CD14-positive monocyte (primary cell): ENCODE data around the gene PDE9A. TPM values are rescaled to one million over a fixed set of nuclear protein-coding genes. Genes with fewer than 3 reads are reported as not detected.

ENCODE experiments used
- DNase-seq, 3 donors: peaks; one replicate each; pipeline ENCODE4 v3.0.0-alpha.2; 2011 to 2022
- H2AFZ ChIP-seq: 2 replicates; pipeline ENCODE4 v1.6.0; 2012; ENCODE audit warnings: mild to moderate bottlenecking, low read depth, low read length, inconsistent platforms; ENCODE audit not compliant: insufficient read depth, poor library complexity, severe bottlenecking
- H3K27ac ChIP-seq, 2 donors: 1 replicate in 1 of 2; 2 replicates in 1 of 2; pipeline ENCODE4 v1.5.1; 2012 to 2013; ENCODE audit warnings: low read length in 2 of 2, control low read depth in 1 of 2, inconsistent platforms in 1 of 2, low read depth in 1 of 2, mild to moderate bottlenecking in 1 of 2
- H3K27me3 ChIP-seq, 2 donors: one replicate each; pipeline versions ENCODE4 v1.6.0 to v1.6.1; 2011 to 2013; ENCODE audit warnings: low read length in 2 of 2; ENCODE audit not compliant: control insufficient read depth in 2 of 2, insufficient read depth in 2 of 2
- H3K36me3 ChIP-seq, 2 donors: replicated peaks in 1 of 2; 1 replicate in 1 of 2; 2 replicates in 1 of 2; pipeline versions ENCODE4 v1.5.1 to v1.6.1; 2012 to 2013; ENCODE audit warnings: low read length in 2 of 2, control low read depth in 1 of 2, inconsistent platforms in 1 of 2, mild to moderate bottlenecking in 1 of 2; ENCODE audit not compliant: insufficient read depth in 2 of 2, control insufficient read depth in 1 of 2
- H3K4me1 ChIP-seq, 2 donors: 1 replicate in 1 of 2; 2 replicates in 1 of 2; pipeline versions ENCODE4 v1.5.1 to v1.6.1; 2012 to 2013; ENCODE audit warnings: low read length in 2 of 2, control low read depth in 1 of 2, inconsistent platforms in 1 of 2, mild to moderate bottlenecking in 1 of 2, moderate library complexity in 1 of 2; ENCODE audit not compliant: insufficient read depth in 2 of 2, control insufficient read depth in 1 of 2
- H3K4me2 ChIP-seq: replicated peaks from 2 replicates; pipeline ENCODE3; 2012; ENCODE audit warnings: low read length, moderate library complexity, mild to moderate bottlenecking; ENCODE audit not compliant: poor library complexity, severe bottlenecking; ENCODE audit errors: extremely low read depth
- H3K4me3 ChIP-seq, 3 experiments: fragments of 200-600 bp in 1 of 3; sonication (generic) in 1 of 3; replicated peaks in 1 of 3; 1 replicate in 2 of 3; 2 replicates in 1 of 3; pipeline ENCODE4 v1.5.1; 2011 to 2013; ENCODE audit warnings: low read length in 3 of 3, mild to moderate bottlenecking in 3 of 3, control low read depth in 2 of 3, low read depth in 2 of 3, inconsistent platforms in 1 of 3, moderate library complexity in 1 of 3
- H3K79me2 ChIP-seq: 2 replicates; pipeline ENCODE4 v1.6.0; 2012; ENCODE audit warnings: mild to moderate bottlenecking, control low read depth, inconsistent platforms, low read length, moderate library complexity; ENCODE audit not compliant: insufficient read depth
- H3K9ac ChIP-seq: 2 replicates; pipeline ENCODE4 v1.6.0; 2017; ENCODE audit warnings: low read length, mild to moderate bottlenecking; ENCODE audit not compliant: insufficient read depth, poor library complexity, severe bottlenecking
- H3K9me3 ChIP-seq, 2 donors: replicated peaks in 1 of 2; 1 replicate in 1 of 2; 2 replicates in 1 of 2; pipeline versions ENCODE4 v1.5.1 to v1.6.1; 2012 to 2013; ENCODE audit warnings: low read length in 2 of 2, control low read depth in 1 of 2; ENCODE audit not compliant: control insufficient read depth in 1 of 2, insufficient read depth in 1 of 2
- H4K20me1 ChIP-seq: 2 replicates; pipeline ENCODE4 v1.6.0; 2012; ENCODE audit warnings: mild to moderate bottlenecking, low read length, control low read depth, moderate library complexity; ENCODE audit not compliant: insufficient read depth
- H3K27ac Mint-ChIP-seq, 7 donors: one replicate each; pipeline ENCODE4 v1.8.0; 2020; ENCODE audit warnings: mild to moderate bottlenecking in 7 of 7, mixed read lengths in 7 of 7, moderate library complexity in 6 of 7, inconsistent platforms in 2 of 7
- H3K27me3 Mint-ChIP-seq, 3 donors: one replicate each; pipeline ENCODE4 v1.8.0; 2021 to 2022; ENCODE audit warnings: low read depth in 3 of 3, mild to moderate bottlenecking in 3 of 3, mixed read lengths in 3 of 3, moderate library complexity in 3 of 3, inconsistent platforms in 1 of 3
- H3K36me3 Mint-ChIP-seq, 2 donors: one replicate each; pipeline ENCODE4 v1.8.0; 2020; ENCODE audit warnings: mixed read lengths in 2 of 2, inconsistent platforms in 1 of 2, mild to moderate bottlenecking in 1 of 2
- H3K4me1 Mint-ChIP-seq: one replicate; pipeline ENCODE4 v1.8.0; 2020; ENCODE audit warnings: mild to moderate bottlenecking, mixed read lengths
- H3K4me3 Mint-ChIP-seq, 2 donors: one replicate each; pipeline ENCODE4 v1.8.0; 2020; ENCODE audit warnings: mild to moderate bottlenecking in 2 of 2, mixed read lengths in 2 of 2, moderate library complexity in 1 of 2
- H3K9me3 Mint-ChIP-seq, 7 donors: one replicate each; pipeline ENCODE4 v1.8.0; 2020 to 2022; ENCODE audit warnings: mixed read lengths in 7 of 7, mild to moderate bottlenecking in 6 of 7, moderate library complexity in 6 of 7, inconsistent platforms in 2 of 7
- CTCF ChIP-seq: fragments of 200-600 bp; IDR thresholded peaks from one replicate; pipeline ENCODE4 v1.8.0; 2022; ENCODE audit warnings: antibody characterized with exemption, mild to moderate bottlenecking
- WGBS: methylation state at CpG from one replicate; pipeline ENCODE4 v1.1.5; 2013; ENCODE audit warnings: missing lambda C conversion rate; ENCODE audit not compliant: insufficient coverage; 5-methylcytosine and 5-hydroxymethylcytosine counted together
- intact Hi-C, 2 donors: fragments of 100-400 bp; cut with micrococcal nuclease; formaldehyde crosslinking; loops; one replicate each; pipeline versions ENCODE4 v1.15.0 to v1.15.1; 2023
- polyA plus RNA-seq, 3 donors: library from polyadenylated mRNA; depleted of rRNA in 1 of 3; unstranded in 2 of 3; stranded (reverse) in 1 of 3; fragments of 300-500 nt in 2 of 3; fragments of >200 nt in 1 of 3; fragmentation: Illumina TruSeq in 2 of 3; gene quantifications; 1 replicate in 2 of 3; 2 replicates in 1 of 3; pipeline ENCODE4 v1.2.3, GENCODE V29; 2012 to 2021

PDE9A gene
- polyA plus RNA-seq, 3 donors: 0.05 to 0.52 TPM; not detected in 1

DNA sequence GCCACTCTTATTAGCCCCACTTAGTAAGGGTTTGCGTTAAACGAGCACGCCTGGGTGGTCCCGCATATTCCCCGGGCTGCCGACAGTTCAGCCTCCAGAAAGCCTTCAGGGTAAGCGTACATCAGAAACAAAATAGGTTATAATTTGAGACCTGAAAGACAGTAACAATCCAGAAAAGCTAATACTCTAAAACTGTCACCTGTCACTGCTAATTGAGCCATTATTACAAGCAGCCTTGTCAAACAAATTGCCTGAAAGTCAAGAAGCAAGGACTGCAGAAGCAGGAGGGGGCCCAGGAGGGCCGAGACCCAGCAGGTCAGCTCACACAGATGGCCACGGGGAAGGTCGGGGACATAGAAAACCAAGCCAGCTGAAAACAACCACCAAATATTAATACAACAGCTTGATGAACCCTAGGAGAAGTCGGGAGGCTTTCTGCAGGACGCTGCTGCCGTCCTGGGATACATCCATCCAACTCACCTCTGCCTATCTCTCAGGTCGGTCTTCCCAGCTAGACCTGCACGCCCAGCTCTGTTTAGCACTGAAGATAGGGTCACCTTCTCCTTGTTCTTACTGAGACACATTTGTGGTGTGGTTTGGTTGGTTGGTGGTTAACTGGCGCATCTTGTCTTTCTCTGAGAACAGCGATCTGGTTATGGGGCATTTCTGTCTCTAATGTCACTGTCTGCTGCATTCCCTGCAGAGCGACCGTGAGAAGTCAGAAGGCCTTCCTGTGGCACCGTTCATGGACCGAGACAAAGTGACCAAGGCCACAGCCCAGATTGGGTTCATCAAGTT is 115.1 kb downstream of the PDE9A start:
- no peak overlapping the region for H3K27ac Mint-ChIP-seq

More for the DNA sequence above, 115.1 kb downstream of the PDE9A start:
- no peak overlapping the region for H3K27ac ChIP-seq
- Mint-ChIP-seq H3K27me3 (peaks cover 0 to 7% (median 0%) of the 10 kb centered on the region in 3 donors), H3K4me1 (peaks cover 8% of the 10 kb centered on the region), H3K9me3 (peaks cover 0 to 3% (median 0%) of the 10 kb centered on the region in 7 donors), H3K36me3 (no peaks in the 10 kb centered on the region), H3K4me3 (no peak overlapping the region)
- H4K20me1 ChIP-seq: no peaks in the 10 kb centered on the region
- no peak for DNase-seq
- intact Hi-C loops: no loop called here
- peaks cover 5 to 9% of the 10 kb centered on the region in 2 donors for H3K4me1 ChIP-seq
- no peak for TF ChIP-seq CTCF
- WGBS: 96% methylated on average over 14 of the region's 21 CpGs
- H3K4me2 ChIP-seq: no peak overlapping the region
- no peak overlapping the region for H3K4me3 ChIP-seq
- no peak overlapping the region for H2AFZ ChIP-seq
- H3K9me3 ChIP-seq: no peaks in the 10 kb centered on the region
- no peaks in the 10 kb centered on the region for H3K27me3 ChIP-seq
- no peaks in the 10 kb centered on the region for H3K36me3 ChIP-seq
- H3K9ac ChIP-seq: no peak overlapping the region
- no peaks in the 10 kb centered on the region for H3K79me2 ChIP-seq
